Retinal pigment epithelial cell (primary cell): ENCODE measurements around the gene ABCA3.

Source experiments
- DNase-seq: peaks from one replicate; pipeline ENCODE4 v3.0.0-alpha.2; 2010; ENCODE audit warnings: low read depth
- H3K4me3 ChIP-seq: 2 replicates; pipeline ENCODE4 v1.5.1; 2011; ENCODE audit warnings: mild to moderate bottlenecking, low read length, control low read depth, moderate library complexity
- TF ChIP-seq, protein P1 (sequence below): conservative IDR thresholded peaks from 2 replicates; pipeline ENCODE4 v1.5.1; 2011; ENCODE audit warnings: low read depth, low read length, control low read depth, inconsistent platforms

The ABCA3 gene

GRCh38 chr16:2333772-2334379, 6.7 kb downstream of the ABCA3 start:
- DNase-seq, result no peak
- TF ChIP-seq, protein P1, sequence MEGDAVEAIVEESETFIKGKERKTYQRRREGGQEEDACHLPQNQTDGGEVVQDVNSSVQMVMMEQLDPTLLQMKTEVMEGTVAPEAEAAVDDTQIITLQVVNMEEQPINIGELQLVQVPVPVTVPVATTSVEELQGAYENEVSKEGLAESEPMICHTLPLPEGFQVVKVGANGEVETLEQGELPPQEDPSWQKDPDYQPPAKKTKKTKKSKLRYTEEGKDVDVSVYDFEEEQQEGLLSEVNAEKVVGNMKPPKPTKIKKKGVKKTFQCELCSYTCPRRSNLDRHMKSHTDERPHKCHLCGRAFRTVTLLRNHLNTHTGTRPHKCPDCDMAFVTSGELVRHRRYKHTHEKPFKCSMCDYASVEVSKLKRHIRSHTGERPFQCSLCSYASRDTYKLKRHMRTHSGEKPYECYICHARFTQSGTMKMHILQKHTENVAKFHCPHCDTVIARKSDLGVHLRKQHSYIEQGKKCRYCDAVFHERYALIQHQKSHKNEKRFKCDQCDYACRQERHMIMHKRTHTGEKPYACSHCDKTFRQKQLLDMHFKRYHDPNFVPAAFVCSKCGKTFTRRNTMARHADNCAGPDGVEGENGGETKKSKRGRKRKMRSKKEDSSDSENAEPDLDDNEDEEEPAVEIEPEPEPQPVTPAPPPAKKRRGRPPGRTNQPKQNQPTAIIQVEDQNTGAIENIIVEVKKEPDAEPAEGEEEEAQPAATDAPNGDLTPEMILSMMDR, result no peak

DNA sequence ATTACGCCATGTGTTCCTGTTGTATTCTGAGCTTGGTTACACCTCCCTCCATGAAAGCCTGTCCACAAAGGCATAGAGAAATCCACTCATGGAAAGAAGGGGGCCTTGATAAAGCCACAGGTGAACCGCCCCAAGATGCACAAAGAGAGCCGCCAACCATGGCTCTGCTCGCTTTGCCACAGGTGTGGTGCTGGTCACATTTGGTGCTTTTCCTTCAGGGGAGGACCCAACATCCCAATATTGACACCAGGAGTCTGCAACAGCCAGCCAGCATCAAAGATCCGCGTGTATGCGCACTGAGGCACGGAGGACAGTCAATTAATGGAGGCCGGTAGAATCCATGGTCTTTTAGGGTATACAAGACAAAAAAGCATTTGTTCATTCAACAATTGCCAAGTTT, 7.3 kb downstream of the ABCA3 start:
- DNase-seq, result no peak
- H3K4me3 ChIP-seq, result no peak overlapping the region
- TF ChIP-seq, protein P1, result no peak

More at GRCh38 chr16:2333772-2334379, 6.7 kb downstream of the ABCA3 start:
- no peak overlapping the region for H3K4me3 ChIP-seq

- H3K4me3 ChIP-seq, result no peak overlapping the region
- TF ChIP-seq, protein P1, result no peak
- no peak for DNase-seq
These were observed 8.6 kb downstream of the ABCA3 start for GRCh38 chr16:2331931-2332267.

- TF ChIP-seq, protein P1, result no peak
- H3K4me3 ChIP-seq, result no peak overlapping the region
- no peak for DNase-seq
These were observed 9.2 kb downstream of the ABCA3 start for GRCh38 chr16:2331199-2331930.

DNA sequence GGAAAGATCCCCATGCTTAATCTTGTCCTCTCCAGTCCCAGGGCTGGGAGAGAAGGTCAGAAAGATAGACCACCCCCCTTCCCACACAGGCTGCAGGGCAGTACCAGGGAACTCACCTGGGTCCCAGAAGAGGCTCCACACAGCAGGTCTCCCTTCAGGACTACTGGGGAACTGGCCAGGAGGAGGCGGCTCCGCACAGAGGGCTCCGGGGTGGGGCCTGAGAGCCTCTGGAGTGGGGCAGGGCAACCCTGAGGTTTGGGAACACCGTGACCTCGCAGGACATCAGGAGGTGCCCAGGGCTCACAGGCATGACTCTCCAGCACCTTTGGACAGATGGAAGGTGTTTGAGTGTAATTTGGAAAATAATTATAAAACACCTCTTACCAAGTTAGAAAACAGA, 11.0 kb downstream of the ABCA3 start:
- no peak for DNase-seq
- TF ChIP-seq, protein P1, result no peak
- no peak overlapping the region for H3K4me3 ChIP-seq

GRCh38 chr16:2328428-2328827, 12.1 kb downstream of the ABCA3 start:
- no peak for DNase-seq
- no peak overlapping the region for H3K4me3 ChIP-seq
- TF ChIP-seq, protein P1, result no peak

DNA sequence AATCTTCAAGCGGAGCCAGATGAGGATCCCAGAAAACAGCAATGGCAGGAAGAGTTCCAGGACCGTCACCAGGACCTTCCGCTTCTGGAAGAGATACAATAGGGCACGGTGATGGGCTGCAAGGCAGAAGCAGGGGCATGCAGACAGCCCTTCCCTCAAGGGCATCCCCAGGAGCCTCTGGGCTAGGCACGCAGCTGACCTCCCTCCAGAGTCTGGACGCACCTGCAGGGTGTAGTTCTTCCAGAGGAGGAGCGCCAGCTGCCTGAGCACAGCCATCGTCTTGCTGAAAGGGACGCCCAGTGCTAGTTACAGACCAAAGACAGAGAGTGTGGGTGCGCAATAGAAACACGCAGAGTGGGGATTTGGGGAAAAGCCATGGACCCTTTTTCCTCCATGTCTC, 14.3 kb downstream of the ABCA3 start:
- H3K4me3 ChIP-seq, result no peak overlapping the region
- TF ChIP-seq, protein P1, result no peak
- no peak for DNase-seq
